Measurements from ENCODE around the gene C18orf54. TPM values are rescaled to one million over a fixed set of nuclear protein-coding genes. Genes with fewer than 3 reads are reported as not detected.

The C18orf54 gene
- total RNA-seq, 4 donors from 2014 or later, result 0.29 to 3.3 (median 0.88) TPM

DNA sequence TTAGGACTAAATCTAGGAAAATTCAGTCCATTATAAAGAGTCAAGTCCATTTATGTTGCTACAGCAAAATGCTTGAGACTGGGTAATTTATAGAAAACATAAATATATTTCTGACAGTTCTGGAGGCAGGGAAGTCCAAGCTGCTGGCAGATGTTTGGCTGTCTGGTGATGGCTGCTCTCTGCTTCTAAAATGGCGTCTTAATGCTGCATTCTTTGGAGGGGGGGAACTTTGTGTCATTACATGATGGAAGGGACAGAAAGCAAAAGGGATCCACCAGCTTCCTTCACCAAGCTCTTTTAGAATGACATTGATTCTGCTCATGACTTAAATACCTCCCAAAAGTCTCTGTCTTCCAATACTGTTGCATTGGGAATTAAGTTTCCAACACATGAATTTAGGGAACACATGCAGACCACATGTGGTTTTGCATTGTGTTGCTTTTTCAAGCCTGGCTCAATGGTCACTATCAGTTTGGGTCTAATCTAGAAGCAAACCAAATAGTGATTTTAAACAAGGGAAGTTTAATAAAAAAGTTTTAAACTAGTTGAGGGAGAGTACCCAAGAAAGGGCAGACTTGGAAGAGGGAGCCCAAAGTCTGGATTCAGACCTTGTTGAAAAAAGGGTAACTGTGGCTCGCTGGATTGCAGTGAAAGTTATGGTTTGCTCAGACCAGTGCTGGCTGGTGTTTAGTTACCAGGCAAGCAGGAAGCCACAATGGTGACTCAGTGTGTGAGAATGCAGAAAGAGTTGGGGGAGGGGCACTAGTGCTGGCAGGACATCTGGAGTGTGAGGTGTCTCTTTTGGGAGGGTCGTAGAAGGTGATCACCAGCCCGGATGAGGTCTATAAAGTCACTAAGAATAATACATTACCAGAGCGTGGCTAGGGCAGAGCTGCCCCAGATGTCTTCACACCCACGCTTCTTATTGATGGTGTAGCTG is 30.8 kb downstream of the C18orf54 start:
- intact Hi-C loops (cut with DNase I; ENCODE audit: low total_unique reads), result no loop called here
- 38 to 44% methylated on average over 6 of the region's 6 CpGs for WGBS, 2 donors
- DNase-seq (ENCODE audit: low spot score in 2 of 2), result no peak
- no peak overlapping the region for H3K4me3 ChIP-seq (ENCODE audit: low read depth, poor library complexity, severe bottlenecking)
- TF ChIP-seq, protein P1, sequence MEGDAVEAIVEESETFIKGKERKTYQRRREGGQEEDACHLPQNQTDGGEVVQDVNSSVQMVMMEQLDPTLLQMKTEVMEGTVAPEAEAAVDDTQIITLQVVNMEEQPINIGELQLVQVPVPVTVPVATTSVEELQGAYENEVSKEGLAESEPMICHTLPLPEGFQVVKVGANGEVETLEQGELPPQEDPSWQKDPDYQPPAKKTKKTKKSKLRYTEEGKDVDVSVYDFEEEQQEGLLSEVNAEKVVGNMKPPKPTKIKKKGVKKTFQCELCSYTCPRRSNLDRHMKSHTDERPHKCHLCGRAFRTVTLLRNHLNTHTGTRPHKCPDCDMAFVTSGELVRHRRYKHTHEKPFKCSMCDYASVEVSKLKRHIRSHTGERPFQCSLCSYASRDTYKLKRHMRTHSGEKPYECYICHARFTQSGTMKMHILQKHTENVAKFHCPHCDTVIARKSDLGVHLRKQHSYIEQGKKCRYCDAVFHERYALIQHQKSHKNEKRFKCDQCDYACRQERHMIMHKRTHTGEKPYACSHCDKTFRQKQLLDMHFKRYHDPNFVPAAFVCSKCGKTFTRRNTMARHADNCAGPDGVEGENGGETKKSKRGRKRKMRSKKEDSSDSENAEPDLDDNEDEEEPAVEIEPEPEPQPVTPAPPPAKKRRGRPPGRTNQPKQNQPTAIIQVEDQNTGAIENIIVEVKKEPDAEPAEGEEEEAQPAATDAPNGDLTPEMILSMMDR (IDR thresholded peaks at IDR 0.05), result no peak
- TF ChIP-seq POLR2A (IDR thresholded peaks at IDR 0.05), result no peak

DNA sequence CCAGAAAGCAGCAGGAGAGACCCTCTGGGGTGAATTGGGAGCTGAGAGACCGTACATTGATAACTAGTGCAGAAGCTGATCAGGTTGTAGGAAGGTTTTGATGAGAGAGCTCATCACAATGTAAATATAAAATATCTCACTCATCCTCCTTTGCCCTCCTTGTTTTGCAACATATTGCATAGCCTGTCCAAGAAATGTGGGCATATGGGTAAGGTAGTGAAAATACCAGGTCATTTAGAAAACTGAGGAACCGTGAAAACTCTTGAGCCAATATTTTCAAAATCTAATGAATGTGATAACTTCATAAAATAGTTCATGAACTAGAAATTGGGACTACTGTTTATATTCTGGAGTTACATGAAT is 31.4 kb downstream of the C18orf54 start:
- intact Hi-C loops (cut with DNase I; ENCODE audit: low total_unique reads), result no loop called here
- WGBS, 2 donors, result 37 to 41% methylated on average over 2 of the region's 2 CpGs
- no peak overlapping the region for H3K4me3 ChIP-seq (ENCODE audit: low read depth, poor library complexity, severe bottlenecking)
- DNase-seq (ENCODE audit: low spot score in 2 of 2), result no peak
- TF ChIP-seq, protein P1 (IDR thresholded peaks at IDR 0.05), result no peak
- no peak for TF ChIP-seq POLR2A (IDR thresholded peaks at IDR 0.05)

DNA sequence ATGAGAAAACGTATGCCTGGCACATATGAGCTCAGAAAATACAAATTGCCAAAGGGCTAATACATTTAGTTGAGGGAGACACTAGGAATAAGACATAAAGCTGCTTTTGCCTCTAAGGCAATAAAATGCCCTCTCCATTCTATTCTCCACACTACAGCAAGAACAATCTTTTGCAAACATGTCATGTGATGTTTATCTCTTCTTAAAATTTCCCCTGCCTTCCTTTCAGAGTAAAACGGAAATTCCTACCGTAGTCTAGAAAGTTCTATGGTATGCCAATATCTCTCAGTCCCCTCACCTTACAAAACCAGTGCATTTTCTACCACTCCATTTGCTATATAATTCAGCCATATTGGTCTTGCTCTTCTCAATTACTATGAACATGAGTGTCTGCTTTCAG is 33.1 kb downstream of the C18orf54 start:
- no peak for DNase-seq (ENCODE audit: low spot score in 2 of 2)
- 57 to 60% methylated on average over 3 of the region's 3 CpGs for WGBS, 2 donors
- no peak overlapping the region for H3K4me3 ChIP-seq (ENCODE audit: low read depth, poor library complexity, severe bottlenecking)
- TF ChIP-seq, protein P1 (IDR thresholded peaks at IDR 0.05), result no peak
- TF ChIP-seq POLR2A (IDR thresholded peaks at IDR 0.05), result no peak
- intact Hi-C loops (cut with DNase I; ENCODE audit: low total_unique reads), result no loop called here

DNA sequence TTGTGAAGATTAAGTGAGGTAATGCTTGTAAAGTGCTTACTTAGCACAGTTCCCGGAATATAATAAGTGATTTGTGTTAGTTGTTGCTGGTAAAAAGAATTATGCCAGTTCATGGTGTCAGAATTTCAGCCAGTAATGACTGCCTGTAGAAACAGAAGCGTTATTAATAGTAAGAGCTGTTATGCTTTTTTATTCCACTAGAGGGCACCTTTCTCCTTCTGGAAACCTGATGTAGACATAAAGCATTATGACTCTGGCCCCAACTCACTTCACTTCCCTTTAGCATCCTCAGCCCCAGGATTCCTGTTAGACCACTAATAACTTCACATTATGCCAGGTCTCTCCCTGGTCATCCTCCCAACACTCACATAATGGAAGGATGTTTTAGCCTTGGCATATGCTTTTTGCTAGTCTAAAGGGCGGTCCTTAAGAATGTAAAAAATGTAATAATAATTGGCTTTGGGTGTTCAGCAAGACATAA is 34.9 kb downstream of the C18orf54 start:
- WGBS, 2 donors, result 31 to 33% methylated on average over 3 of the region's 3 CpGs
- no peak for DNase-seq (ENCODE audit: low spot score in 2 of 2)
- no peak overlapping the region for H3K4me3 ChIP-seq (ENCODE audit: low read depth, poor library complexity, severe bottlenecking)
- no peak for TF ChIP-seq POLR2A (IDR thresholded peaks at IDR 0.05)
- TF ChIP-seq, protein P1 (IDR thresholded peaks at IDR 0.05), result no peak
- intact Hi-C loops (cut with DNase I; ENCODE audit: low total_unique reads), result no loop called here

DNA sequence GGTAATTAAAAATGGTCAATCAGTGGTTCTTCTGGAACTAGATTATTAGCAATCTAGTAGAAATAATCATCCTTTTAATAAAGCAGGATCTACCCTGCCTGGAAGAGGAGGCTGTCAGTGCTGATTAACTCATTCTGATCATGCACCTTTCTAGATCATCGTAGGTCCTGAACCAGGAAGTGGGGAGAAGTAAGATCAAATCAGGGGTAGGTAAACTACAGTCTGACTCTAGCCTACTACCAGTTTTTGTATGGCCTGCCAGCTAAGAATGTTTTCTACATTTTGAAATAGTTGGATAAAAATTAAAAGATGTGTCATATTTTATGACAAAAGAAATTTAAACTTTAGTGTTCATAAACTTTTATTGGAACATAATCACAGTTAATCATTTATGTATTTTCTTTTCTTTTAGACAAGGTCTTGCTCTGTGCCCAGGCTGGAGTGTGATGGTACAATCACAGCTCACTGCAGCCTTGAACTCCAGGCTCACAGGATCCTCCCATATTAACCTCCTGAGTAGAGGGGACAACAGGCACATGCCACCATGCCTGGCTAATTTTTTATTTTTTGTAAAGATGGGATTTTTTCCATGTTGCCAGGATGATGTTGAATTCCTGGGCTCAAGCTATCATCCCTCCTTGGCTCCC is 36.1 kb downstream of the C18orf54 start:
- H3K4me3 ChIP-seq (ENCODE audit: low read depth, poor library complexity, severe bottlenecking), result no peak overlapping the region
- DNase-seq (ENCODE audit: low spot score in 2 of 2), result no peak
- no peak for TF ChIP-seq POLR2A (IDR thresholded peaks at IDR 0.05)
- TF ChIP-seq, protein P1 (IDR thresholded peaks at IDR 0.05), result no peak
- intact Hi-C loops (cut with DNase I; ENCODE audit: low total_unique reads), result no loop called here
- 68 to 81% methylated on average over 1 of the region's 1 CpG for WGBS, 2 donors
